Sigmoid colon (tissue), 7 donors: ENCODE results near the gene JHY. TPM values are rescaled to one million over a fixed set of nuclear protein-coding genes. Genes with fewer than 3 reads are reported as not detected.

ENCODE experiments used
- DNase-seq: peaks from one replicate; pipeline ENCODE4 v3.0.0-alpha.2; 2019
- H3K27ac ChIP-seq, 4 donors: fragments of 200-600 bp; sonication (generic); one replicate each; pipeline ENCODE4 v1.5.1; 2016 to 2019; ENCODE audit warnings: mild to moderate bottlenecking in 1 of 4
- H3K27me3 ChIP-seq, 3 donors: fragments of 200-600 bp; sonication (generic); one replicate each; pipeline ENCODE4 v1.5.1; 2019; ENCODE audit warnings: mild to moderate bottlenecking in 1 of 3
- H3K36me3 ChIP-seq, 4 donors: fragments of 200-600 bp; sonication (generic); one replicate each; pipeline ENCODE4 v1.5.1; 2016 to 2019
- H3K4me1 ChIP-seq, 4 donors: fragments of 200-600 bp; sonication (generic); one replicate each; pipeline ENCODE4 v1.5.1; 2017 to 2019
- H3K4me3 ChIP-seq, 4 donors: fragments of 200-600 bp; sonication (generic); one replicate each; pipeline ENCODE4 v1.5.1; 2017 to 2019; ENCODE audit warnings: mild to moderate bottlenecking in 2 of 4, moderate library complexity in 1 of 4
- H3K9me3 ChIP-seq, 4 donors: fragments of 200-600 bp in 3 of 4; sonication (generic) in 3 of 4; one replicate each; pipeline versions ENCODE4 v1.5.1 to v1.6.1; 2013 to 2019
- EP300 ChIP-seq, 4 donors: sonication (generic); formaldehyde crosslinking; IDR thresholded peaks; one replicate each; pipeline ENCODE4 v1.6.1; 2017; ENCODE audit warnings: antibody characterized with exemption in 4 of 4
- POLR2A ChIP-seq, 2 donors: fragments of 450-650 bp; IDR thresholded peaks; one replicate each; pipeline ENCODE4 v1.6.1; 2016; ENCODE audit warnings: antibody characterized with exemption in 2 of 2, mild to moderate bottlenecking in 2 of 2, moderate library complexity in 2 of 2
- POLR2AphosphoS5 ChIP-seq, 4 donors: sonication (generic); formaldehyde crosslinking; IDR thresholded peaks; one replicate each; pipeline ENCODE4 v1.6.1; 2017; ENCODE audit warnings: antibody characterized with exemption in 4 of 4
- WGBS, 2 donors: extraction: QIAGEN DNeasy Blood & Tissue Kit; methylation state at CpG; one replicate each; pipeline ENCODE4 v1.1.7; 2013; 5-methylcytosine and 5-hydroxymethylcytosine counted together
- intact Hi-C: fragments of 100-400 bp; cut with DNase I; formaldehyde crosslinking; loops from one replicate; pipeline ENCODE4 v1.15.1; 2023
- polyA plus RNA-seq, 3 donors: library from polyadenylated mRNA; stranded (reverse); fragments of 200-250 nt; gene quantifications; one replicate each; pipeline ENCODE4 v1.2.3, GENCODE V29; 2013
- total RNA-seq, 4 donors: library from RNA; depleted of rRNA; stranded (reverse); fragments of >200 nt; gene quantifications; one replicate each; pipeline ENCODE4 v1.1.0, GENCODE V29; 2016
- TF ChIP-seq, protein P1 (sequence below), 4 experiments: fragments of 450-650 bp in 3 of 4; fragments of 200-600 bp in 1 of 4; IDR thresholded peaks; one replicate each; pipeline ENCODE4 v1.5.1; 2016 to 2019; ENCODE audit warnings: antibody characterized with exemption in 4 of 4, mild to moderate bottlenecking in 3 of 4, moderate library complexity in 2 of 4
- donor health status: healthy with polysubstance abuse.
- donor health status: Bipolar disorder and iron deficiency.
- donor health status: healthy.

JHY gene
- total and polyA plus RNA-seq, 7 donors = 0.46 to 8.9 (median 5.8) TPM

DNA sequence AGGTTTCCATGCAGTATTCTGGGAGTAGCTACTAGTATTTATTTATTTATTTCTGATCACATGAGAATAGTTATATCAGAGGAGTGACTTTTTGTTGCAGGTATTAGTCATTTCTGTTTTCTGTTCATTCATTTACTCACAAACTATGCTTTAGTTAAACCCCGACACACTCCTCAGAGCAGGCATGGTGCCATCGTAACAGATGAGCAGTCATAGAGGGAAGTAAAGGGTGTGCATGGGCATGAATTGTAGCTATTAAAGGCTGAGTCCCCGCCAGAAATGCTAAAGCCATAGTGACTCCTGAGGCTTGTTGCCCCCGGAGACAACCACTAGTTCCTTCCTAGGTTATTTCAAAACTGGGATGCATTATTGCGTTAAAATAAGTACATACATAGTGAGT lies 10.6 kb downstream of the JHY start:
- intact Hi-C loops = no loop called here
- no peak overlapping the region for H3K27ac ChIP-seq
- 67 to 81% methylated on average over 5 of the region's 5 CpGs for WGBS, 2 donors
- TF ChIP-seq POLR2AphosphoS5 (IDR thresholded peaks at IDR 0.05) (no peak), POLR2A (IDR thresholded peaks at IDR 0.05) (no peak), EP300 (IDR thresholded peaks at IDR 0.05) (no peak)
- TF ChIP-seq, protein P1, sequence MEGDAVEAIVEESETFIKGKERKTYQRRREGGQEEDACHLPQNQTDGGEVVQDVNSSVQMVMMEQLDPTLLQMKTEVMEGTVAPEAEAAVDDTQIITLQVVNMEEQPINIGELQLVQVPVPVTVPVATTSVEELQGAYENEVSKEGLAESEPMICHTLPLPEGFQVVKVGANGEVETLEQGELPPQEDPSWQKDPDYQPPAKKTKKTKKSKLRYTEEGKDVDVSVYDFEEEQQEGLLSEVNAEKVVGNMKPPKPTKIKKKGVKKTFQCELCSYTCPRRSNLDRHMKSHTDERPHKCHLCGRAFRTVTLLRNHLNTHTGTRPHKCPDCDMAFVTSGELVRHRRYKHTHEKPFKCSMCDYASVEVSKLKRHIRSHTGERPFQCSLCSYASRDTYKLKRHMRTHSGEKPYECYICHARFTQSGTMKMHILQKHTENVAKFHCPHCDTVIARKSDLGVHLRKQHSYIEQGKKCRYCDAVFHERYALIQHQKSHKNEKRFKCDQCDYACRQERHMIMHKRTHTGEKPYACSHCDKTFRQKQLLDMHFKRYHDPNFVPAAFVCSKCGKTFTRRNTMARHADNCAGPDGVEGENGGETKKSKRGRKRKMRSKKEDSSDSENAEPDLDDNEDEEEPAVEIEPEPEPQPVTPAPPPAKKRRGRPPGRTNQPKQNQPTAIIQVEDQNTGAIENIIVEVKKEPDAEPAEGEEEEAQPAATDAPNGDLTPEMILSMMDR (IDR thresholded peaks at IDR 0.05) = no peak
- H3K4me3 ChIP-seq = no peak overlapping the region
- DNase-seq = no peak
- H3K27me3 ChIP-seq = no peaks in the 10 kb centered on the region
- H3K36me3 ChIP-seq = no peaks in the 10 kb centered on the region
- H3K4me1 ChIP-seq = no peaks in the 10 kb centered on the region
- no peaks in the 10 kb centered on the region for H3K9me3 ChIP-seq

DNA sequence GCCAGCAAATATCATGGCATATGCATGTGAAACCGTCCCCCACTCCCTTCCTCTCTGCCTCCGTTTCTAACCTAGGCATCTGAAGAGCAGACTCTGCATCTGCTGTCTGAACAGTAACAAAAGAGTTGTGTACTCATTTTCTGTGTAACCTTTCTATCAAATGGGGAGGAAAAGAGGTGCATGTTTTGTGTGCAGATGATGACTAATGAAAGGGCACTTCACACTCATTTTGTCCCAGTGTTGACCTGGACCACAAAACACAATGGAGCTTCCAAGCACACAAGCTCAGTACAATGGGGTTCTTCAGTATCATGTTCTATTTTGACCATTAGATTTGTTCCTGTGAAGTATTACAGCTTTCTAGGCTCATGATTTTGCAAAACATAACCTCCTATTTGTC lies 13.0 kb downstream of the JHY start:
- DNase-seq = no peak

DNA sequence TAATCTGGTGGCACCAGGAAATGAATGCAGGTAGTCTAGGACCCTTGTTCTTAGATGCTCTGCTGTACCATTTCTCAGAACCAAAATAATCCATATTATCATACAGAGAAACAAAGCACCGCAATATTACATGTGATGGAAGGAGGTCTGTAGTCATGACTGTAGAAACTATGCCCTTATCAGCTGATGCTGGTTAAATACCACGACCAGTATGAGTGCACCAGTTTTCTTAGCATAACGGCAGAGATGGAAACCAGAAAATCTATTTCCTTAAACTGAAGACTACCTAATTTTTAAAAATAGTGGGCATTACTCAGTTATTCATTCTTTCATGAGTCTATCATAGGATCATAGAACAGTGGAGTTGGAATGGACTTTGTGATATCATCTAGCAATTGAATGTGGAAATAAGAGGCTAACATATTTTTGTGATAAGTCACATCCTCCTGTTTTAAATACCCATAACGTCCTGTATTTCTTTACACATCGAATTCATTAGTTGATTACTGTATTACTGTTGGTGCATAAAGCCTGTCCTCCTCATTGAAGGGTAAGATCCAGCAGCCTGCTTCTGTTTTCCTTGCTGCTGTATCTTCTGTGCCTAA lies 15.1 kb downstream of the JHY start:
- no peak for DNase-seq
- Histone ChIP-seq H3K4me1 (no peaks in the 10 kb centered on the region), H3K9me3 (no peaks in the 10 kb centered on the region), H3K27ac (no peak overlapping the region), H3K36me3 (no peaks in the 10 kb centered on the region), H3K27me3 (no peaks in the 10 kb centered on the region), H3K4me3 (no peak overlapping the region)
- no peak for TF ChIP-seq POLR2AphosphoS5 (IDR thresholded peaks at IDR 0.05)
- TF ChIP-seq POLR2A (IDR thresholded peaks at IDR 0.05) = no peak
- no peak for TF ChIP-seq EP300 (IDR thresholded peaks at IDR 0.05)
- TF ChIP-seq, protein P1 (IDR thresholded peaks at IDR 0.05) = no peak
- WGBS, 2 donors = 84 to 87% methylated on average over 5 of the region's 5 CpGs
- intact Hi-C loops = no loop called here

More for the DNA sequence above, 13.0 kb downstream of the JHY start:
- intact Hi-C loops = no loop called here
- no peak overlapping the region for H3K4me3 ChIP-seq
- WGBS, 2 donors = 89 to 91% methylated on average over 2 of the region's 2 CpGs
- TF ChIP-seq, protein P1 (IDR thresholded peaks at IDR 0.05) = no peak
- TF ChIP-seq POLR2A (IDR thresholded peaks at IDR 0.05) = no peak
- no peak for TF ChIP-seq EP300 (IDR thresholded peaks at IDR 0.05)
- no peak for TF ChIP-seq POLR2AphosphoS5 (IDR thresholded peaks at IDR 0.05)
- H3K36me3 ChIP-seq = no peaks in the 10 kb centered on the region
- no peaks in the 10 kb centered on the region for H3K4me1 ChIP-seq
- no peak overlapping the region for H3K27ac ChIP-seq
- H3K27me3 ChIP-seq = no peaks in the 10 kb centered on the region
- no peaks in the 10 kb centered on the region for H3K9me3 ChIP-seq

DNA sequence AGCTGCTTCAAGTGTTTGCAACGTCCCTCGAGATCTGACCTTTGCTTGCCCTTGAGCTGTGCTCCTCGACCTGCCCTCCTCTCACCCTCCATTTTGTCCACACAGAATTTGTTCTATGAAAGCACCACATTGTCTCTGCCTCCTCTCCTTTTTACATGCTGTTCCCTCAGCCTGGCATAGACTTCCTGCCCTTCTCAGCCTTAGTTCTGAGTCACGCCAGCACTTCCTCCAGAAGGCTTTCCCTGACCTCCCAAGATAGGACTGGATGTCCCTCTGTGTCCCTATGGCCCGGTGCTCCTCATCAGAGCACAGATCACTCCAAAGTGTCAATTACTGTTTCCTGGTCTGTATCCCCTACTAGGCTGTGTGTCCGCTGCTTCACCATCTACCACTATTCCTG lies 16.2 kb downstream of the JHY start:
- no peak overlapping the region for H3K27ac ChIP-seq
- no peak overlapping the region for H3K4me3 ChIP-seq
- no peaks in the 10 kb centered on the region for H3K27me3 ChIP-seq
- TF ChIP-seq POLR2A (IDR thresholded peaks at IDR 0.05) (no peak), POLR2AphosphoS5 (IDR thresholded peaks at IDR 0.05) (peak in 1 of 4 donors; percentile 15)
- no peaks in the 10 kb centered on the region for H3K4me1 ChIP-seq
- no peaks in the 10 kb centered on the region for H3K36me3 ChIP-seq
- intact Hi-C loops = no loop called here
- DNase-seq = no peak
- 75 to 81% methylated on average over 6 of the region's 6 CpGs for WGBS, 2 donors
- H3K9me3 ChIP-seq = no peaks in the 10 kb centered on the region

DNA sequence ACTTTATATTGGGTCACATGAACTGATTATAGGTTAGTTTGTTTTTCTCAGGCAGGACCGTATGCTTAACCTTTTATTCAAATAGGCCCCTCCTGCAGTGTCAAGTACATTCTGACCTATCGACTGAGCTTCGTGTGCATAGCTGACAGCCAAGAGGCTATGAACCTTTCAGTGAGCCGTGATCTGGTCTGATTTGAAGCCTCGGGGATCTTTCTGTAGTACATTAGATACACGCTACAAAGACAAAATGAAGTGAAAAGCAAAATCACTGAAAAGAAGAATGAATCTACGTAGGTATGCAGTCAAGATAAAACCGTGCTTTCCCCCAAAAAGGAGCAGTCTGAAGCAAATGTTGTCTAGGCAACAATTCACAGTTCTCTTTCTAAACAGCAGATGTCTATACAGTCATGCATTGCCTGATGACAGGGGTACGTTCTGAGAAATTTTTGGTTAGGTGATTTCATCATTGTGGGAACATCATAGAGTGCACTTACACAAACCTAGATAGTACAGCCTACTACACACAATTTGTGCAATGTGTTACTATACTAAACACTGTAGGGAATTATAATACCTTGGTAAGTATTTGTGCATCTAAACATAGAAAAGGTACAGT lies 18.1 kb downstream of the JHY start:
- no peak for DNase-seq
- Histone ChIP-seq H3K4me3 (no peak overlapping the region), H3K4me1 (no peaks in the 10 kb centered on the region), H3K27ac (no peak overlapping the region), H3K9me3 (no peaks in the 10 kb centered on the region), H3K36me3 (no peaks in the 10 kb centered on the region), H3K27me3 (no peaks in the 10 kb centered on the region)
- intact Hi-C loops = no loop called here
- TF ChIP-seq POLR2AphosphoS5 (IDR thresholded peaks at IDR 0.05) (no peak), EP300 (IDR thresholded peaks at IDR 0.05) (no peak), POLR2A (IDR thresholded peaks at IDR 0.05) (no peak)
- TF ChIP-seq, protein P1 (IDR thresholded peaks at IDR 0.05) = no peak
- WGBS, 2 donors = 87 to 95% methylated on average over 9 of the region's 9 CpGs
